ENCODE measurements around the gene UPK1A.

The UPK1A gene

GRCh38 chr19:35666251-35666913 lies at the start of gene UPK1A:
TSS of gene UPK1A (plus strand) at chr19:35666517. CDS start at chr19:35666813, 296 bp downstream.
- DNase-seq (ENCODE audit: low read depth in 2 of 2), result no peak

GRCh38 chr19:35618857-35619256 lies 47.5 kb upstream of the UPK1A start:
- no peak for DNase-seq (ENCODE audit: low read depth in 2 of 2)

- no peak for DNase-seq (ENCODE audit: low read depth in 2 of 2)
Observed at GRCh38 chr19:35619290-35619923, 46.9 kb upstream of the UPK1A start.

- no peak for DNase-seq (ENCODE audit: low read depth in 2 of 2)
Observed at GRCh38 chr19:35620001-35620400, 46.3 kb upstream of the UPK1A start.

- DNase-seq (ENCODE audit: low read depth in 2 of 2), result no peak
Observed at GRCh38 chr19:35621708-35622107, 44.6 kb upstream of the UPK1A start.

GRCh38 chr19:35622750-35623149 lies 43.6 kb upstream of the UPK1A start:
- DNase-seq (ENCODE audit: low read depth in 2 of 2), result no peak

GRCh38 chr19:35623327-35624010 lies 42.8 kb upstream of the UPK1A start:
- DNase-seq (ENCODE audit: low read depth in 2 of 2), result no peak

- no peak for DNase-seq (ENCODE audit: low read depth in 2 of 2)
Observed at GRCh38 chr19:35628264-35628564, 38.1 kb upstream of the UPK1A start.

GRCh38 chr19:35628565-35629331 lies 37.6 kb upstream of the UPK1A start, which contains the start of gene RBM42:
TSS of gene RBM42 (plus strand) at chr19:35629036. CDS start at chr19:35629154, 118 bp downstream.
- DNase-seq (ENCODE audit: low read depth in 2 of 2), result peak; percentile 93 to 94

- DNase-seq (ENCODE audit: low read depth in 2 of 2), result no peak
Observed at GRCh38 chr19:35629332-35629633, 37.0 kb upstream of the UPK1A start.

GRCh38 chr19:35633727-35634440 lies 32.4 kb upstream of the UPK1A start:
- DNase-seq (ENCODE audit: low read depth in 2 of 2), result no peak

- no peak for DNase-seq (ENCODE audit: low read depth in 2 of 2)
Observed at GRCh38 chr19:35636651-35637050, 29.7 kb upstream of the UPK1A start.

- DNase-seq (ENCODE audit: low read depth in 2 of 2), result no peak
Observed at GRCh38 chr19:35637165-35637564, 29.2 kb upstream of the UPK1A start.

GRCh38 chr19:35639321-35639639 lies 27.0 kb upstream of the UPK1A start:
- no peak for DNase-seq (ENCODE audit: low read depth in 2 of 2)

GRCh38 chr19:35639863-35640262 lies 26.5 kb upstream of the UPK1A start:
- DNase-seq (ENCODE audit: low read depth in 2 of 2), result no peak

GRCh38 chr19:35641515-35642151 lies 24.7 kb upstream of the UPK1A start, which contains the start of gene ETV2:
TSS of gene ETV2 (plus strand) at chr19:35641745. CDS start at chr19:35642461, 716 bp downstream.
- DNase-seq (ENCODE audit: low read depth in 2 of 2), result peak in 1 of 2 donors; percentile 33

- DNase-seq (ENCODE audit: low read depth in 2 of 2), result no peak
Observed at GRCh38 chr19:35642312-35642711, 24.0 kb upstream of the UPK1A start.

GRCh38 chr19:35642798-35643254 lies 23.5 kb upstream of the UPK1A start:
- no peak for DNase-seq (ENCODE audit: low read depth in 2 of 2)

GRCh38 chr19:35643255-35644205 lies 22.8 kb upstream of the UPK1A start:
- DNase-seq (ENCODE audit: low read depth in 2 of 2), result peak; percentile 60 to 72
